ENCODE data around the gene HAND1.
A peak's percentile ranks its signal among the peaks of the same experiment; 100 is the strongest.

HAND1 gene

GRCh38 chr5:154477382-154478223 is 424 bp downstream of the HAND1 start:
- no peak for FAIRE-seq

- no peak for FAIRE-seq
Measured at GRCh38 chr5:154476354-154477205, 1.4 kb downstream of the HAND1 start.

GRCh38 chr5:154475591-154476353 is 2.3 kb downstream of the HAND1 start:
- no peak for FAIRE-seq

GRCh38 chr5:154474396-154475334 is 3.4 kb downstream of the HAND1 start:
- no peak for FAIRE-seq

GRCh38 chr5:154473581-154474283 is 4.3 kb downstream of the HAND1 start:
- FAIRE-seq: no peak

GRCh38 chr5:154472871-154473580 is 5.0 kb downstream of the HAND1 start:
- no peak for FAIRE-seq

- peak; percentile 23 for FAIRE-seq
Measured at GRCh38 chr5:154470947-154471870, 6.8 kb downstream of the HAND1 start.

GRCh38 chr5:154470137-154470536 is 7.9 kb downstream of the HAND1 start:
- peak; percentile 66 for FAIRE-seq

- FAIRE-seq: no peak
Measured at GRCh38 chr5:154467655-154468354, 10.2 kb downstream of the HAND1 start.

- FAIRE-seq: no peak
Measured at GRCh38 chr5:154466671-154467070, 11.4 kb downstream of the HAND1 start.

- no peak for FAIRE-seq
Measured at GRCh38 chr5:154466147-154466546, 11.9 kb downstream of the HAND1 start.

- FAIRE-seq: no peak
Measured at GRCh38 chr5:154465169-154465568, 12.9 kb downstream of the HAND1 start.

- no peak for FAIRE-seq
Measured at GRCh38 chr5:154464438-154464837, 13.6 kb downstream of the HAND1 start.

GRCh38 chr5:154461531-154461930 is 16.5 kb downstream of the HAND1 start:
- FAIRE-seq: no peak

- FAIRE-seq: no peak
Measured at GRCh38 chr5:154460172-154460571, 17.9 kb downstream of the HAND1 start.

GRCh38 chr5:154459015-154459414 is 19.0 kb downstream of the HAND1 start:
- no peak for FAIRE-seq

GRCh38 chr5:154456540-154456939 is 21.5 kb downstream of the HAND1 start:
- FAIRE-seq: no peak

GRCh38 chr5:154455585-154455984 is 22.4 kb downstream of the HAND1 start:
- no peak for FAIRE-seq

GRCh38 chr5:154451957-154452356 is 26.1 kb downstream of the HAND1 start:
- FAIRE-seq: no peak

Measured in TTC549 (cell line).